HFF-Myc (cell line): ENCODE results near the gene GNB1L.
A peak's percentile ranks its signal among the peaks of the same experiment; 100 is the strongest.

Experiments used
- DNase-seq: peaks from one replicate; pipeline ENCODE4 v3.0.0-alpha.2; 2011; ENCODE audit warnings: low read depth; ENCODE audit errors: extremely low read depth
- H3K4me3 ChIP-seq: replicated peaks from 2 replicates; pipeline ENCODE4 v1.5.1; 2011; ENCODE audit warnings: low read depth, mild to moderate bottlenecking, control low read depth, low read length
- CTCF ChIP-seq: IDR thresholded peaks from 2 replicates; pipeline ENCODE4 v1.5.1; 2012; ENCODE audit warnings: mild to moderate bottlenecking, low read depth, low read length, control low read depth; ENCODE audit errors: missing control alignments

The GNB1L gene

GRCh38 chr22:19851291-19852176 lies 3.1 kb downstream of the GNB1L start:
- H3K4me3 ChIP-seq: peak overlapping the region; percentile 96
- no peak for TF ChIP-seq CTCF
- no peak for DNase-seq

GRCh38 chr22:19850763-19851109 lies 3.9 kb downstream of the GNB1L start:
- no peak for DNase-seq
- no peak overlapping the region for H3K4me3 ChIP-seq
- no peak for TF ChIP-seq CTCF

GRCh38 chr22:19849835-19850762 lies 4.6 kb downstream of the GNB1L start:
- DNase-seq: no peak
- no peak for TF ChIP-seq CTCF

GRCh38 chr22:19848298-19849224 lies 6.1 kb downstream of the GNB1L start:
- no peak overlapping the region for H3K4me3 ChIP-seq
- no peak for TF ChIP-seq CTCF
- DNase-seq: no peak

More at GRCh38 chr22:19849835-19850762, 4.6 kb downstream of the GNB1L start:
- H3K4me3 ChIP-seq: no peak overlapping the region

GRCh38 chr22:19847345-19847632 lies 7.4 kb downstream of the GNB1L start:
- no peak for TF ChIP-seq CTCF
- no peak overlapping the region for H3K4me3 ChIP-seq
- no peak for DNase-seq

GRCh38 chr22:19846620-19847344 lies 7.9 kb downstream of the GNB1L start:
- no peak overlapping the region for H3K4me3 ChIP-seq
- no peak for DNase-seq
- no peak for TF ChIP-seq CTCF
